ENCODE measurements around the gene COQ6. TPM values are rescaled to one million over a fixed set of nuclear protein-coding genes. Genes with fewer than 3 reads are reported as not detected.

The COQ6 gene
- total and polyA plus RNA-seq, 2 of the 8 experiments (the other 6 are each of a cell fraction or from before 2014, with no cell fraction given), result 9.5 to 15.5 TPM

- FAIRE-seq (no peak), DNase-seq (ENCODE audit: low read depth in 1 of 2, low spot score in 2 of 2) (no peak)
- H2BK20ac ChIP-seq (ENCODE audit: low read length), result no peak overlapping the region
- H3K4me1 ChIP-seq (replicated peaks in 1 of 4; ENCODE audit: control insufficient read depth in 3 of 4, insufficient read depth in 4 of 4, low read length in 3 of 4), result no peaks in the 10 kb centered on the region
- H3K27ac ChIP-seq (ENCODE audit: low read depth, low read length), result no peak overlapping the region
- no peak overlapping the region for H3K4me3 ChIP-seq (ENCODE audit: extremely low read depth in 1 of 4, insufficient read depth in 2 of 4, low read depth in 3 of 4, low read length in 4 of 4)
- H3K79me2 ChIP-seq (ENCODE audit: control insufficient read depth in 1 of 2, insufficient read depth in 2 of 2, low read length in 2 of 2), result no peaks in the 10 kb centered on the region
- H4K20me1 ChIP-seq (replicated peaks in 1 of 2; ENCODE audit: control insufficient read depth in 1 of 2, insufficient read depth in 2 of 2, low read length in 2 of 2), result no peaks in the 10 kb centered on the region
- H3K9ac ChIP-seq (replicated peaks in 1 of 4; ENCODE audit: extremely low read depth in 1 of 4, low read depth in 3 of 4, low read length in 3 of 4), result no peak overlapping the region
- no peak overlapping the region for H4K91ac ChIP-seq (replicated peaks; ENCODE audit: insufficient read length, low read length)
- 92% methylated on average over 5 of the region's 5 CpGs; no CpG with 5 or more reads in 1 of the 2 experiments for WGBS, 2 experiments (ENCODE audit: extremely low coverage in 1 of 2, insufficient coverage in 1 of 2, insufficient read length in 1 of 2, insufficient replicate concordance in 2 of 2, low coverage in 1 of 2, low lambda C conversion rate in 2 of 2, missing lambda C conversion rate in 1 of 2)
- POLR2A ChIA-PET (ENCODE audit: partially characterized antibody), result no interaction called here
- no peak overlapping the region for H3K4me2 ChIP-seq (ENCODE audit: insufficient read depth in 1 of 2, low read depth in 2 of 2, low read length in 2 of 2)
- no peaks in the 10 kb centered on the region for H3K23me2 ChIP-seq (ENCODE audit: low read depth, low read length)
- no peak overlapping the region for H2BK15ac ChIP-seq (ENCODE audit: low read length)
- no peak overlapping the region for H3K14ac ChIP-seq (ENCODE audit: insufficient read length)
- TF ChIP-seq SRF (IDR thresholded peaks at IDR 0.05; ENCODE audit: low read depth, low read length) (no peak), RAD21 (IDR thresholded peaks at IDR 0.05 in 1 of 2, conservative IDR thresholded peaks at IDR 0.05 in 1 of 2; ENCODE audit: low read depth in 2 of 2, low read length in 2 of 2) (no peak), CBX5 (IDR thresholded peaks at IDR 0.05; ENCODE audit: low read depth, low read length) (no peak), ATF3 (IDR thresholded peaks at IDR 0.05; ENCODE audit: insufficient read depth, low read depth, low read length) (no peak), MAX (IDR thresholded peaks at IDR 0.05) (no peak), SUZ12 (IDR thresholded peaks at IDR 0.05; ENCODE audit: low read length) (no peak), SAP30 (IDR thresholded peaks at IDR 0.05; ENCODE audit: insufficient read depth, insufficient replicate concordance, low read length) (no peak), TAF7 (optimal IDR thresholded peaks at IDR 0.05; ENCODE audit: borderline replicate concordance, low read depth, low read length) (no peak), EP300 (IDR thresholded peaks at IDR 0.05; ENCODE audit: borderline replicate concordance in 1 of 2, low read depth in 2 of 2, low read length in 2 of 2) (no peak)
- H3K56ac ChIP-seq (replicated peaks; ENCODE audit: insufficient read length, low read depth, low read length), result no peak overlapping the region
- H2BK120ac ChIP-seq (replicated peaks; ENCODE audit: low read depth, low read length), result no peak overlapping the region
- no peak overlapping the region for H4K5ac ChIP-seq (ENCODE audit: insufficient read length, low read depth, low read length)
- H2AK5ac ChIP-seq (ENCODE audit: low read depth, low read length), result no peak overlapping the region
- no peak overlapping the region for H3K18ac ChIP-seq (ENCODE audit: extremely low read depth, low read length)
- H2BK12ac ChIP-seq (ENCODE audit: low read depth, low read length), result no peak overlapping the region
- H3K36me3 ChIP-seq (ENCODE audit: control insufficient read depth in 2 of 4, insufficient read depth in 4 of 4, low read length in 3 of 4), result peaks cover 0 to 17% (median 8%) of the 10 kb centered on the region in 4 experiments; a peak in 6 of 8 replicates
- no peak overlapping the region for H4K8ac ChIP-seq (ENCODE audit: extremely low read depth, insufficient read depth, low read length)
- H3K79me1 ChIP-seq (ENCODE audit: low read depth, low read length), result no peaks in the 10 kb centered on the region
- no peaks in the 10 kb centered on the region for H3K9me3 ChIP-seq (ENCODE audit: insufficient read depth in 2 of 2, low read depth in 1 of 2, low read length in 1 of 2)
- H3K23ac ChIP-seq (ENCODE audit: insufficient read length), result no peak overlapping the region
- H3K4ac ChIP-seq (replicated peaks; ENCODE audit: insufficient read length, low read depth, low read length), result no peak overlapping the region
- no peak overlapping the region for H2BK5ac ChIP-seq (ENCODE audit: low read depth, low read length)
- no peak overlapping the region for H2AFZ ChIP-seq (ENCODE audit: low read length)
- H3K27me3 ChIP-seq (replicated peaks in 1 of 4; ENCODE audit: control insufficient read depth in 3 of 4, extremely low read depth in 1 of 4, insufficient read depth in 3 of 4, low read length in 3 of 4), result no peaks in the 10 kb centered on the region
- CTCF ChIA-PET (ENCODE audit: partially characterized antibody), result interaction anchor here (0.7 to 1.4 kb wide), 2 partner anchors 79 to 100 kb away, joined by 3 to 6 read pairs; no protein-coding TSS in a partner anchor
Measured at GRCh38 chr14:73955674-73956073, 5.6 kb downstream of the COQ6 start.
